Common myeloid progenitor, CD34-positive (primary cell): ENCODE results near the gene CDH4.

Experiments used
- CTCF ChIA-PET: fragments of 350-600 bp; sonication (Branson Sonifier 250); formaldehyde crosslinking; loops from one replicate; lab custom pipeline; 2021; ENCODE audit warnings: antibody characterized with exemption; lab: Charles Lee
- POLR2A ChIA-PET: fragments of 350-600 bp; sonication (Branson Sonifier 250); formaldehyde crosslinking; loops from one replicate; lab custom pipeline; 2021; ENCODE audit warnings: antibody characterized with exemption; lab: Charles Lee
- DNase-seq, 3 donors: peaks; one replicate each; pipeline versions ENCODE4 v3.0.0 to v3.0.0-alpha.2; 2013
- H3K27ac ChIP-seq, 2 experiments: 1 replicate in 1 of 2; 2 replicates in 1 of 2; pipeline ENCODE4 v1.7.0; 2013; ENCODE audit warnings: inconsistent platforms in 2 of 2, low read length in 2 of 2, mild to moderate bottlenecking in 2 of 2, low read depth in 1 of 2, moderate library complexity in 1 of 2; ENCODE audit not compliant: severe bottlenecking in 2 of 2, insufficient read depth in 1 of 2, poor library complexity in 1 of 2
- H3K27me3 ChIP-seq, 5 experiments: replicated peaks in 2 of 5; 1 replicate in 3 of 5; 2 replicates in 2 of 5; pipeline versions ENCODE4 v1.6.1 to v1.7.0; 2013; ENCODE audit warnings: low read length in 4 of 5, mild to moderate bottlenecking in 2 of 5, moderate library complexity in 2 of 5, inconsistent platforms in 1 of 5; ENCODE audit not compliant: insufficient read depth in 5 of 5, control insufficient read depth in 4 of 5
- H3K36me3 ChIP-seq, 4 experiments: 1 replicate in 2 of 4; 2 replicates in 2 of 4; pipeline versions ENCODE4 v1.6.1 to v1.7.0; 2013; ENCODE audit warnings: low read length in 3 of 4, control low read depth in 1 of 4, mild to moderate bottlenecking in 1 of 4; ENCODE audit not compliant: control insufficient read depth in 4 of 4, insufficient read depth in 4 of 4
- H3K4me1 ChIP-seq, 4 experiments: 1 replicate in 3 of 4; 2 replicates in 1 of 4; pipeline versions ENCODE4 v1.6.1 to v1.7.1; 2013; ENCODE audit warnings: low read length in 3 of 4, mild to moderate bottlenecking in 3 of 4, control low read depth in 1 of 4, inconsistent platforms in 1 of 4, moderate library complexity in 1 of 4; ENCODE audit not compliant: control insufficient read depth in 4 of 4, insufficient read depth in 4 of 4; ENCODE audit errors: control extremely low read depth in 1 of 4
- H3K4me3 ChIP-seq, 7 experiments: 1 replicate in 4 of 7; 2 replicates in 3 of 7; pipeline versions ENCODE4 v1.5.1 to v1.7.0; 2013; ENCODE audit warnings: mild to moderate bottlenecking in 7 of 7, low read length in 6 of 7, moderate library complexity in 6 of 7, inconsistent platforms in 2 of 7, low read depth in 2 of 7, control low read depth in 1 of 7; ENCODE audit not compliant: insufficient read depth in 4 of 7, control insufficient read depth in 1 of 7; ENCODE audit errors: extremely low read depth in 1 of 7
- H3K9me3 ChIP-seq, 5 experiments: 1 replicate in 4 of 5; 2 replicates in 1 of 5; pipeline versions ENCODE4 v1.6.1 to v1.7.1; 2013; ENCODE audit warnings: low read length in 4 of 5, mild to moderate bottlenecking in 2 of 5, inconsistent platforms in 1 of 5, low read depth in 1 of 5, moderate library complexity in 1 of 5; ENCODE audit not compliant: control insufficient read depth in 4 of 5, insufficient read depth in 2 of 5; ENCODE audit errors: control extremely low read depth in 1 of 5
- WGBS: methylation state at CpG from one replicate; pipeline ENCODE4 v1.1.5; 2013; ENCODE audit not compliant: insufficient coverage; 5-methylcytosine and 5-hydroxymethylcytosine counted together

CDH4 gene

GRCh38 chr20:61830991-61831390, 578.9 kb downstream of the CDH4 start:
- ChIA-PET POLR2A (no interaction called here), CTCF (no interaction called here)
- Histone ChIP-seq H3K36me3 (no peaks in the 10 kb centered on the region), H3K9me3 (peaks cover 0 to 12% (median 0%) of the 10 kb centered on the region in 5 experiments), H3K4me1 (peaks cover 0 to 36% (median 0%) of the 10 kb centered on the region in 4 experiments), H3K27ac (no peak overlapping the region), H3K27me3 (no peaks in the 10 kb centered on the region), H3K4me3 (peak overlapping the region in 2 of 7 experiments; percentile 44 to 64)
- DNase-seq, result peak in 1 of 3 donors; percentile 22
- WGBS, result 65% methylated on average over 6 of the region's 8 CpGs

- POLR2A ChIA-PET, result no interaction called here
- CTCF ChIA-PET, result no interaction called here
- no peak overlapping the region for H3K4me3 ChIP-seq
- H3K27ac ChIP-seq, result no peak overlapping the region
- H3K4me1 ChIP-seq, result peaks cover 0 to 36% (median 0%) of the 10 kb centered on the region in 4 experiments
- no peaks in the 10 kb centered on the region for H3K27me3 ChIP-seq
- WGBS, result 90% methylated on average over 2 of the region's 2 CpGs
- H3K9me3 ChIP-seq, result peaks cover 0 to 8% (median 0%) of the 10 kb centered on the region in 5 experiments
- H3K36me3 ChIP-seq, result no peaks in the 10 kb centered on the region
- no peak for DNase-seq
Observed at GRCh38 chr20:61832181-61832580, 580.1 kb downstream of the CDH4 start.

- peaks cover 0 to 4% (median 0%) of the 10 kb centered on the region in 5 experiments for H3K9me3 ChIP-seq
- POLR2A ChIA-PET, result no interaction called here
- no peak overlapping the region for H3K27ac ChIP-seq
- CTCF ChIA-PET, result no interaction called here
- H3K27me3 ChIP-seq, result no peaks in the 10 kb centered on the region
- no peak for DNase-seq
- 93% methylated on average over 14 of the region's 14 CpGs for WGBS
- no peaks in the 10 kb centered on the region for H3K36me3 ChIP-seq
- H3K4me1 ChIP-seq, result peaks cover 0 to 32% (median 0%) of the 10 kb centered on the region in 4 experiments
- no peak overlapping the region for H3K4me3 ChIP-seq
Observed at GRCh38 chr20:61833807-61834610, 581.9 kb downstream of the CDH4 start.

GRCh38 chr20:61835301-61835700, 583.2 kb downstream of the CDH4 start:
- no peak for DNase-seq
- Histone ChIP-seq H3K4me3 (no peak overlapping the region), H3K27ac (no peak overlapping the region), H3K4me1 (peaks cover 0 to 20% (median 0%) of the 10 kb centered on the region in 4 experiments), H3K27me3 (no peaks in the 10 kb centered on the region), H3K36me3 (no peaks in the 10 kb centered on the region), H3K9me3 (peaks cover 0 to 4% (median 0%) of the 10 kb centered on the region in 5 experiments)
- 78% methylated on average over 6 of the region's 7 CpGs for WGBS
- CTCF ChIA-PET, result no interaction called here
- POLR2A ChIA-PET, result no interaction called here

GRCh38 chr20:61835791-61836350, 583.8 kb downstream of the CDH4 start:
- Histone ChIP-seq H3K4me3 (no peak overlapping the region), H3K4me1 (peaks cover 0 to 15% (median 0%) of the 10 kb centered on the region in 4 experiments), H3K36me3 (no peaks in the 10 kb centered on the region), H3K27me3 (no peaks in the 10 kb centered on the region), H3K9me3 (peaks cover 0 to 4% (median 0%) of the 10 kb centered on the region in 5 experiments), H3K27ac (no peak overlapping the region)
- ChIA-PET CTCF (no interaction called here), POLR2A (no interaction called here)
- DNase-seq, result no peak
- 91% methylated on average over 14 of the region's 16 CpGs for WGBS

GRCh38 chr20:61837200-61837599, 585.1 kb downstream of the CDH4 start:
- H3K27me3 ChIP-seq, result no peaks in the 10 kb centered on the region
- H3K4me1 ChIP-seq, result peaks cover 0 to 1% (median 0%) of the 10 kb centered on the region in 4 experiments
- H3K9me3 ChIP-seq, result peaks cover 0 to 7% (median 0%) of the 10 kb centered on the region in 5 experiments
- no peaks in the 10 kb centered on the region for H3K36me3 ChIP-seq
- no peak overlapping the region for H3K27ac ChIP-seq
- no peak for DNase-seq
- H3K4me3 ChIP-seq, result no peak overlapping the region
- CTCF ChIA-PET, result no interaction called here
- WGBS, result 85% methylated on average over 6 of the region's 9 CpGs
- POLR2A ChIA-PET, result no interaction called here
